ENCODE measurements around the gene PLA2G6. TPM values are rescaled to one million over a fixed set of nuclear protein-coding genes. Genes with fewer than 3 reads are reported as not detected.

The PLA2G6 gene
- total RNA-seq, 3 donors from 2014 or later = 41.1 to 68.1 (median 59.3) TPM

- Histone ChIP-seq H3K36me3 (no peaks in the 10 kb centered on the region), H3K27ac (no peak overlapping the region), H3K9me3 (no peaks in the 10 kb centered on the region), H3K4me3 (no peak overlapping the region), H3K4me1 (peaks cover 8 to 14% of the 10 kb centered on the region in 2 donors), H3K27me3 (peaks cover 7 to 13% of the 10 kb centered on the region in 2 donors)
- intact Hi-C loops (cut with DNase I; ENCODE audit: low total_unique reads) = no loop called here
- no peak for DNase-seq (ENCODE audit: low spot score in 2 of 2)
- no peak for TF ChIP-seq POLR2AphosphoS5 (IDR thresholded peaks at IDR 0.05)
- TF ChIP-seq CTCF (IDR thresholded peaks at IDR 0.05) = no peak
- TF ChIP-seq POLR2A (IDR thresholded peaks at IDR 0.05) = no peak
Measured at GRCh38 chr22:38085501-38085900, 96.1 kb downstream of the PLA2G6 start.

- Histone ChIP-seq H3K27me3 (peaks cover 7 to 13% of the 10 kb centered on the region in 2 donors), H3K4me1 (peaks cover 8 to 14% of the 10 kb centered on the region in 2 donors), H3K36me3 (no peaks in the 10 kb centered on the region), H3K4me3 (no peak overlapping the region), H3K9me3 (no peaks in the 10 kb centered on the region), H3K27ac (no peak overlapping the region)
- DNase-seq (ENCODE audit: low spot score in 2 of 2) = no peak
- intact Hi-C loops (cut with DNase I; ENCODE audit: low total_unique reads) = no loop called here
- no peak for TF ChIP-seq CTCF (IDR thresholded peaks at IDR 0.05)
- no peak for TF ChIP-seq POLR2AphosphoS5 (IDR thresholded peaks at IDR 0.05)
- TF ChIP-seq POLR2A (IDR thresholded peaks at IDR 0.05) = no peak
Measured at GRCh38 chr22:38085056-38085455, 96.6 kb downstream of the PLA2G6 start.

GRCh38 chr22:38083931-38084631, 97.5 kb downstream of the PLA2G6 start, which contains the start of gene SLC16A8:
Gene SLC16A8 (minus strand): TSS chr22:38084184. CDS start chr22:38082873, 1,311 bp downstream.
- Histone ChIP-seq H3K27me3 (peaks cover 7 to 13% of the 10 kb centered on the region in 2 donors), H3K9me3 (no peaks in the 10 kb centered on the region), H3K4me3 (peak within 1 kb of the TSS in 1 of 3 donors; percentile 76), H3K27ac (no peak within 1 kb of the TSS), H3K4me1 (peaks cover 5 to 14% of the 10 kb centered on the region in 2 donors), H3K36me3 (no peaks in the 10 kb centered on the region)
- TF ChIP-seq POLR2A (IDR thresholded peaks at IDR 0.05) (no peak), POLR2AphosphoS5 (IDR thresholded peaks at IDR 0.05) (no peak), CTCF (IDR thresholded peaks at IDR 0.05) (no peak)
- intact Hi-C loops (cut with DNase I; ENCODE audit: low total_unique reads) = no loop called here
- no peak for DNase-seq (ENCODE audit: low spot score in 2 of 2)

- DNase-seq (ENCODE audit: low spot score in 2 of 2) = no peak
- Histone ChIP-seq H3K9me3 (no peaks in the 10 kb centered on the region), H3K4me3 (peak overlapping the region in 1 of 3 donors; percentile 76), H3K27me3 (peaks cover 3 to 13% of the 10 kb centered on the region in 2 donors), H3K36me3 (no peaks in the 10 kb centered on the region), H3K27ac (no peak overlapping the region), H3K4me1 (peaks cover 4 to 14% of the 10 kb centered on the region in 2 donors)
- TF ChIP-seq POLR2AphosphoS5 (IDR thresholded peaks at IDR 0.05) = no peak
- no peak for TF ChIP-seq CTCF (IDR thresholded peaks at IDR 0.05)
- TF ChIP-seq POLR2A (IDR thresholded peaks at IDR 0.05) = no peak
- intact Hi-C loops (cut with DNase I; ENCODE audit: low total_unique reads) = no loop called here
Measured at GRCh38 chr22:38082986-38083710, 98.5 kb downstream of the PLA2G6 start.

Measured in breast epithelium (tissue), 4 donors.